GM21423 (cell line): Measurements from ENCODE around the gene SMARCA2.
A peak's percentile ranks its signal among the peaks of the same experiment; 100 is the strongest.

ENCODE experiments used
- ATAC-seq: cut with Tn5 transposase; IDR thresholded peaks from one replicate; pipeline ENCODE4 v1.9.1; 2021; ENCODE audit warnings: mild to moderate bottlenecking, moderate library complexity; ENCODE audit not compliant: unreplicated experiment

SMARCA2 gene

DNA sequence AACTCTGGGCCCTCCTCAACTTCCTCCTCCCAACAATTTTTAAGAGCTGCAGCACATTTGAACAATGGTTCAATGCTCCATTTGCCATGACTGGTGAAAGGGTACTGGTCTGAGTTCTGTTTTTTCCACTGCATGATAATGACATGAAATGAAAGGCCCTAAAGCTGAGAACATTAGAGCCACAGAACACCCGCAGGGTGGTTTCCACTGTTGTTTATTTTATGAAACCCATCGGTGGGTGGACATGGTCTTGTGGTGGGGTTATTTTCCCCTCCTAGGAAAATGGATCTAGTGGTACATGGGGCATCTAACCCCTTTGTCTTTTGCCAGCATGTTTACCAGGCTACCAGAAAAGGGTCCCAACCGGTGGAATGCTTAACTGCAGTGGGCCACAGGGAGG, 71.8 kb downstream of the SMARCA2 start:
- ATAC-seq, result peak; percentile 47

DNA sequence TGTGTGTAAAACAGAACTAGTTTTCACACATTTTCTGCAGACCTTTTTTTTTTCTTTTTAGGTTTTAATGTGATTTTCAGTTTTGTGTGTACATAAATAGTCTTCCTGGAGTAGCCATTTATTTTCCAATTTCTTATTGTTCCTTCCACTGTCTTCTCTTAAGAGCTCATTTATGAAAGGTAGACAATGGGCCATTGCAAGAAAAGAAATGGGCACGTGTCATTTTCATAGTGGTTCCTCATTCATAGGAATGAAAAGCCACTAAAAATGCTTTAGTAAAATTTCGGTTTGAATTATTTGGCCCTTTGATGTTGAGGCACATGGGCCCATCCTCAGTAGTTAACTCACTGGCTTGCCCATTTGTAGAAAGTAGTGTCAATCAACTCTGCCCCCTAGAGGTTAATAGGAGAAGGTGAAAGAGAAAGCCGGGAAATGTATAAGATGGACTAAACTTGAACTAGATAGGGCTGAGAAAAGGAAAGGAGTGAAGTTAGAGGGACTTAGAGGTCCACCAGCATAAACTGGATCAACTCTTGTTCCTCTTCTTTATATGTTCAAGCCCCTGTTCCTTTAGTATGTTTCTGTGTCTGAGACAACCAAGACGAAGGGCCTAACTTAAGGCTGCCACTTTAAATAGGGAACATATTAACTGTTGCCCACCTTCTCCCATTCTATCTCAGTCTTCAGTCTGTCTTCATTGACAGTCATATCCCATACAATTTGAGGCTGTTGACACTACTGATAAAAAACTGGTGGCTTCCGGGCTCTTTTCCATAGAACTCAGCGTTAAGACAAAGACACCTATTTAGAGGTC, 72.6 kb downstream of the SMARCA2 start:
- peak; percentile 83 for ATAC-seq

DNA sequence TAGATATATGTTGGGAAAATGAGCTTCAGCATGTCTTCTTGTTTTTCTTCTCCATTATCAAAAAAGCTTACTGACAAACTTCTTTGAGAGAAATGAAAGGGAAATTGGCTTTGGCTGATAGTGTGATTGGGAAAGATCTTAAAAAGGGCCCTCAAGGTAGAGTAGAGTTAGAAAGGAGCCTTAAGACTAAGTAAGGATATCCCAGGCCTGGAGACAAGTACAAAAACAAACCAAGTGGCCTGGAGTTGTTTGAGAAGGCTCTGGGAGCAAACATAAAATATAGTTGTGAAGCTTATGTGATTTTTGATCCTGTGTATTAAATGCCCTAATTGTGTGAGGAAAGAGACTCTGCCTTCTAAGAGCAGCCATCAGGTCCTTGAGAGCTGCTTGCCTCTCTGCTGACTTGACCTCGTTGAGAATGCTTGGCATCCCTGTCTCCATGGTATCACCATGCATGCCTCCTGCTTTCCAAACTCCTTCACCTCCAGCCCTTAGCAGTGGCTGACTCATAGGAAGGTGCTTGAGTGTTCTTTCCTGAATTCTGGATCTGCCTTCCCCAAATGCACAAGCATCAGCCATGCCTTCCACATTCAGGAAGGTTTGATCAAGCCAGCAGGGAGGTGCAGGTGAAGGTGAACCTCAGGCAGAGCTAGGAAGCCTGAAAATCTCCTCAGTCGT, 78.9 kb downstream of the SMARCA2 start:
- ATAC-seq, result no peak

DNA sequence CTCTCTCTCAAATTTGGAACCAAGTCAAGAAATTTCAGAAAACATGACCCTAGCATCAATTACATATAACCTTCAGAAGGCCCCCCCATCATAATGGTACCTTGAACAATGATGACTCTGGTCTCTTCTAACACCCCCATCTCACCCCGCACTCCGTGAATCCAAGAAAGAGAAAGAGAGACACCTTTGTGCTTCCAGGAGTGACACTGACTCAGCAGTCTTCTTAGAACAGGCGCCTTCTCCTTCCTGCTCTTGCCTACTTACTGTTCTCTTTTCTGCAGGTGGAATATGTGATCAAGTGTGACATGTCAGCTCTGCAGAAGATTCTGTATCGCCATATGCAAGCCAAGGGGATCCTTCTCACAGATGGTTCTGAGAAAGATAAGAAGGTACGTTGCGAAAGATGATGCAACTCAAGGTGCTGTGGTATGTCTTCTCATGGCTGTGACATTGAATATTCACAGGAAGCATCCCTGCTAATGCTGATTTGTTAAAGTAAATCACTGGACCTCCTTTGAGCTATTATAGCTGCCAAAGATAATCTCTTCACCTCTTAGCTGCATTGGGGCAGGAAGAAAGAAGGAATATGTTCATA, 81.3 kb downstream of the SMARCA2 start:
- ATAC-seq, result no peak

DNA sequence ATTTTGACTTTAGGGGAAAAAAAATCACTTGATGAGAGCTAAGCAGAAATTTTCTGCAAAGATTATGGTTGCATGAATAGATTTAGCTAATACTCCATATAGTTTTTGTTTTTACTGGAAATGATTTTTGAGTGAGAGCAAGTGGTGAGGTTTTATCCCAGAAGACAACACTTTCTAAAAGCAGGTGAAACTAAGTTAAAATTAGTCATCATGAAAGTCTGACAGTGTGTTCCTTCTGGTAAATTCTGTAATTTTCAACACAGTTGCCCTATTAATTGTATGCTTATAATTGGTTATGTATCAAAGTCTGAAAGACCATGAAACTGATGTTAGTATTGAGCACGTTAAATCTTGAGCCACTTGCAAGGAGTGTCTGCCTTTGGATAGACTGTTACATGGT, 91.5 kb downstream of the SMARCA2 start:
- ATAC-seq, result no peak

DNA sequence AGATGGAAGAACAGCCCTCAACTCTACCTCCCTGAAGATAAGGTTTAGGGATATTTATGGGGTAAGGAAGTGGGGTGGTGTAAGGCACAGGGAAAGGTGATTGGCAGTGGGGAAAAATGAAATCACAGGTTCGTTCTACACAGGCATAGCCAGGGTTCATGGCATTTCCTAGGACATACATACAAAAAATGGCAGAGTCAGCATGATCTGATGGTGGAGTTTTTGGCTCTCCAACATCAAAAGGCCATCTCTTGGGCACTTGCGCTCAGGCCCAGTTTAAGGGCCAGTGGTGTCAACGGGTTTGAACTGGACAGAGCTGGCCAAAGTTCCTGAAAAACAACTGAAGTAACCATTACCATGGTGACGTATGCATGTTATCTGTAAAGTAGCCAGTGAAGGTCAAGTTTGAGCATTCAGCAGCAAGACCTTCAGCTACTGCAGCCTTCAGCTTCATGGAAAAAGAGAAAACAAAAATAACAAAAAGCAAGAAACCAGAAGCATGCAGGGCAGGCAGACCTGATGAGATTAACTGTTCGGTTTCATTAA, 92.8 kb downstream of the SMARCA2 start:
- no peak for ATAC-seq

DNA sequence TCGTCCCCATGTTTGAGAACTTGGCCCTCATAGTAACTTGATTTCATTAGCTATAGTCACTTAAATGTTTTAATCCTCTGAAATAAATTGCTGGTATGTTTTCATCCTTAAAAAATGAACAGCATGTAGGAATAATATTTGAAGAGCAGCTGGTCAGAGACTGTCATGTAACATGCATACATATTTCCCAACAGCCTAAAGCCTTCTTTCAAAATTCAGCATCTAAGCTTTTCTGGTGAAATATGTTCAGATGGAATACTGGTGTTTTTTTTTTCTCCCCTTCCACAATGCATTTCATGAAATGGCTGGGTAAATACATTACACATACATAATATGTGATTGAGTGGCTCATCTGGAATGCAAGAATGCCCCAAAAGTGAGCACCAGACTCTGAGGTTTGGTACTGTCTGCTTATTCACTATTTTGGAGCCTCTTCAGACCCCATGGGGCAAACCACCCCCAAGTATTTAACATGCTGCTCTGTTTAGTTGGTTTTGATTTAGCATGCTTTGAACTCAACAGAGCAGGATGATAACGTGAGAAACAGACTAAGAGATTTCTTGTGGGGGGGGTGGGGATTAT, 94.0 kb downstream of the SMARCA2 start:
- no peak for ATAC-seq

DNA sequence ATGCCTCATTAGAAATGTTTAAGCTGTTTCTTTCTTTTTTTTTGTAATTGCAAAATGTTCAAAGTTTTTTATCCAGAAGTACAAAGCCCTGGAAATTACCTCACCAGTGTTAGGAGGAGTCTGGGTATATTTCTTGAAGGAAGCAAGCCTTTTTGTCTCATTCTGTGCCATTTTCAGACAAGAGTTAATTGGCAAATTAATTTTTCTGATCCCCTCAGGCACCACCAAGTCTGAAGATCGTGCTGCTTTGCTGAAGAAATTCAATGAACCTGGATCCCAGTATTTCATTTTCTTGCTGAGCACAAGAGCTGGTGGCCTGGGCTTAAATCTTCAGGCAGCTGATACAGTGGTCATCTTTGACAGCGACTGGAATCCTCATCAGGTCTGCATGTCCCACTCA, 94.9 kb downstream of the SMARCA2 start:
- ATAC-seq, result no peak

DNA sequence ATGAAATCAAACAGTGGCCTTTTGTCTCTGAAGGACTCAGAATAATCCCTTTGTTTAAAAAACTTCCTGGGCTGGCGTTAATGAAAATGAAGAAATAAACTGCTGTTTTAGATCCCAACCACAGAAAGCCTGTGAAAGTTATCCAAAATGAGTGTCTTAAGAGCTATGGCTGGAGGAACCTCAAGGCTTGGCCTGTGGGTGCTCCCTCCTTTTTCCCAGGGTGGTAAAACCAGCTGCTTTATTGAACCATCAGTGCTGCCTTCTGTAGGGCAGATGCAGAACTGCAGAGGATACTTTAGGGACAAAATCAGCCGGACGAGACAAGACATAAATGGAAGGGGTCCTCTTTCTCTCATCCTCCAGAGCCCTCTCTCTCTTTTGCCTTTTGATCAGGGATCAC, 100.9 kb downstream of the SMARCA2 start:
- ATAC-seq, result no peak

DNA sequence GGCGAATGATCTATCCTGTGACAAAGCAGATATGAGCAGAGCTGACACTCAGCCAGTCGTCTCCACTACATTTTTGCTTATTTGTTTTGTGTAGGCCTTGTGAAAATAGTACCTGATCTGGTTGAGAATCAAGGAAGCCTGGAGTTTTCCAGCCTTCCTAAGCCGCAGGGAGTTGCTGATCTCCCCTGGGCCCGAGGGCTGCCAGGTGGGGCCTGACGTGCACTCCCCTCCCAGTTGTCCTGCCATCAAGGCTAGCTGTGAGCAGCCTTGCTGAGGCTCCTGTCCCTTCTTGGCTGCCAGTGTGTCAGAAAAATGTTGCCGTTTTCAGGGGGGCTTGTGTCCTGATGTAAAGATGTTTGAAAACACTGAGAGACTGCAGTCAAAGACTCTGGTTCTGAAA, 102.4 kb downstream of the SMARCA2 start:
- ATAC-seq, result no peak

DNA sequence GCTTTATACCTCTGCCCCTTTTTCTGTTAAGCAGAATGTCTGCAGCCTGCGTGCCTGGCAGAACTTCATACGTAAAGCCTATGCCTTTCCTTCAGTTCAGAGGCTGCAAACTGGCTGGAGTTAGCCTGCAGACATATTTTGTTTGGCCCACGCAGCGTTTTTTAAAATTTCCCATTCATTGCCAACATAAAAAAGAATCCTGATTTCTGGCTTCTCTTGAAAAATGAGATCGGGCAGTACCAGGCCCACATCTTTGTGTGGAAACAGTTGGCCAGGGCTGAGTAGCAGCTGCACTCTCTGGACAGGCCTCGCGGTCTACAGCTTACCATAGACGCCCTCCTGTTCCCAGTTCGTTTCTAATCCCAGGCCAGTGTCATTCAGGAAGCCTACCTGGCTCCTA, 104.4 kb downstream of the SMARCA2 start:
- ATAC-seq, result no peak

DNA sequence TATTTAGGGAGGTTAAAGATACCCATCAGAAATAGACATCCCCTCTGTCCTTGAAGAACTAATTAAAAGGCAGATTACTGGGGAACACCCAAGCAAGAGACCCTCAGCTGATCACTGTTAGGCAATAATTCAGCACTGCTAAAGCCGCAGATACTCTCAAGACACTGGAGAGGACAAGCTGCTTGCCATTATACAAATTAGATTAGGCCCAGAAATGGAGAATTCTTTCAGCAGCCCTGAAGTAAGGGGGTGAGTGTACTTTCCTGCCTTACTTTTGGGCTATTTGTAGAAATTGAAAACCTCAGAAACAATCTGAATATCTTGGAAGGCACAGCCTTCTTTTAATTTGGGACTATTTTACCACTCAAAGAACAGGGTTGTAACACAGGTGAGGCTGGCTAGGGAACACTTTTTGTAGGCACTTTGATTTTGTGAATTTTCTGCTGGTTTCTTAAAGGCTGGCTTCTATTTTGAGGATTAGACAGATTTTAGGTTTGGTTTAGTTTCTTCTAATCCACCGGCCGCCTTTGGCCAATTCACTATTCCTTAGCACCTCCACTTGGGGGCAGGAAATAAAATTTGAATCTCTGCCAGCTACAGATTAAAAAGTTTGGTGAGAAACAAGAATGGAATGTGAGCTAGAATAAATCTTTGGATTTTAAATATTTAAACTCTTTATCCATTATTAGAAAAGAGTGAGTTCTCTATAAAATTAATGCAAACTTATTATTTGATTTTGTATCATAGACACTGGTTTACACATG, 106.0 kb downstream of the SMARCA2 start:
- ATAC-seq, result no peak

DNA sequence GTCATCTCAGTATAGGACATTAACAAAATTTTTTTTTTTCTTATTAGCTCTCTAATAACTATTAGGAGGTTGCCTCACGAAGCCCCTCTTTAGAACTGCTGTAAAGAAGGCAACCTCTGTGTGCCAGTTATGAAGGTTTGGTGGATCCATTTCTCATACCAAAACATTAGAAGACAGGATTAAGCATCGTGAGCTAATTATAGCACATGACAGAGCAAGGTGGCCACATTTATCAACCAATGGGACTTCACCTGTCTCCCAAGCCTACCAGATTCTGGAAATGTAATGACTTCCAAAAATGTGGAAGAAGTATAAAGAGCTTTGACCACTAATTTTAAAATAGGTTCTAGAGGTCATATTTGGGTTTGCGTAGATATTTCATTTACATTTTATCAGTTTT, 107.2 kb downstream of the SMARCA2 start:
- ATAC-seq, result no peak

DNA sequence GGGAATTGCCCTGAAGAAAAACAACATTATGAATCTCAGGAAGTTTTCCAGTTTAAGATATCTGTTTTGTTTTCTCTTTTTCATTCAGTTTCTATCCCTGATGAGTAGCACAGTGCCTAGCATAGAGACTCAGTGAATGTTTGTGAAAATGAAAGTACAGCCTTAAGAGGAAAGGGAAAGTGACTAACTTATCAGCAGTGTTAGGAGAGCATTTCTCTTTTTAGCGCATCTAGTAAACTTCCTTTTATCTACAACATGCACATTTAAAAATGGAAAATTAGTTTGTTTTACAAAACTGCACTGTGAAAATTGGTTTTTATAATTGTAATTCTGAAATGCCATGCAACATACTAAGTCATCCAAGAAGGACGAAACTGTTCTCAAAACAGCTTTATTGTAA, 110.8 kb downstream of the SMARCA2 start:
- ATAC-seq, result peak; percentile 97

DNA sequence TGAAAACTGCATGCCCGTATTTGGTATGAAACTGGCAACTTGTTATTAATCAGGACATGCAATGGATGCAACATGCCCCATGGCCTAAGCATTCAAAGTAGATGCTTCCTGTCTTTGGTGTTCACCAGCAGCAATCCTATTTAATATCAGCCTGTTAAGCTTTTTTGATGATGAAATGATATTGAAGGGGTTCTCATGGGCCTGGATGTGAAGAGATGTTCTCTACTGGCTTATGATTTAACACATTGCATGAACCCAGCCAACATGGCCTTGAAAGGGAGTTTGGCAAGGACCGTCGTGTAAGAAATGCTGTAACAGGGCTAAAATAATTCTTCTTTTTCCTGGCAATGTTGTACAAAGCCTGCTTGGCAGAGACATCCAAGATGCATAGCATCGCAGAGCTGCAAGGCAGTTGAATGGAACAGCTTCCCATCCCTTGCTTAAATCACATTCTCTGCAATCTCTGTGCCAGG, 111.2 kb downstream of the SMARCA2 start:
- ATAC-seq, result no peak

DNA sequence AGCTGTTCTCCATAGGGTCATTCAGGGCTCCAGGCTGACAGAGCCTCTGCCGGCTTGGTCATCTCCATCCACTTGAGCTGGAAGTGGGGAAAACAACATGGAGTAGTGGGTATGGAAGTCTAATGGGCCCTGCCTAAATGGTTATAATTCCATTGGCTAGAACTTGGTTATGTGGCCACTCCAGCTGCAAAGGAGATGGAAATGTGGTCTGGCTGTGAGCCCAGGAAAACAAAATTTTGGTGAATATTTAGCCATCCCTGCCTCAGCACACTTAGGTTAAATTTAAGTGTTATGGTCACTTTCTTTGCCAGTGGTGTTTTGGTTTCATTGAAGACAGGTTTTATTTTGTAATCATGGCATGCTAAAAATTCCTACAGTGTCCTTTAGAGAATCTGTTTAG, 112.3 kb downstream of the SMARCA2 start:
- ATAC-seq, result no peak

DNA sequence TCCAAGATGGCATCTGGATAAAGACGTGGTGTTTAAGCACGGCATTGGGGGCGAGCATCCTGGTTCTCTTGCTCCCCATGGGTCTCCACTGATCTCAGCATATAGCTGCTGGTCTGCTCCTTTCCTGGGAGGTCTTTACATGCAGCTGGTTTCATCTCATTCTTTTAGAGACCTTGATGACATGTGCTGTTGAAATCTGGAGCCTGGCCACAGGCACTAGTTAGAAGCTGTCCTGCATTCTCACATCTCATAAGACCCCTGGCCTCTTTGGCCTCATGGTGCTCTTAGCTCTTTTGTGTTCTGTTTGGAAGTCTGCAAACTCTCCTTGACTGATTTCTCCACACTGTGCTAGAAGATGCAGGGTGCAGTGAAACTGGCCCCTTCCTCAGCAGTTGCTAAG, 113.0 kb downstream of the SMARCA2 start:
- ATAC-seq, result no peak

DNA sequence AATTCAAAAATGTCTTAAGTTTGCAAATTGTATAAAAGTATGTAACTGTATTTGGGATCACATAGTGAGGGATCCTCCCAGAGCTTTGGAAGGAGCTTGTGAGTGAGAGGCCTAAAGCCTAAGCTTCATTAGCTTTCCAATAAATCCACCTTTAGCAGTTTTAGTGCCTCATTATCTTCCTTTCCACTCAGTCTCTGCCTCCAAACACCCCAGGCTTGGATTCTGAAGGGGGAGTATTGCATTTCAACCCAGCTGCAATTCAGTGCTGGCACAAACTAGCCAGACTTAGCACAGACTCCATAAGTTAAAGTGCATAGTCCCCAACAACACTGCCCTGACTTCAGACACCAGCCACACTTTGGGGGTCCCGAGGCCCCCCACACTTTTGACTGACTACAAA, 113.5 kb downstream of the SMARCA2 start:
- no peak for ATAC-seq

DNA sequence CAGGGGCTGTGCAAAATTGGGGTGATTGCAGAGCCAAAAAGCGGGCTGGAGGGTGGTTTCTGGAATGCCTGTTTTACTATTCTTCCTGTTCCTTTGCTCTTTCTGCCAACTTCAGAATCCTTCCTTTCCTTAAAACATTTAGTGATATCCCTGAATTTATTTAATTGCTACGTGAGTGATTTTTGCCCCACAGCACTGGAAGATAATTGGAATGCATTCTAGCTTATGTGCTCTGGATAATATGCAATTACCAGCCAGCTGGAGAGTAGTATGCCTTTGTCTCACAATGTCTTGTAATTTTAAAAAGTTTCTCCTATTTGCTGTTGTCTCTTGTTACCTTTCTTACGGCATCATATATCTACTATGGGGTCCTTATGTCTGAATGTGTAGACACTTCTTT, 115.8 kb downstream of the SMARCA2 start:
- ATAC-seq, result no peak

DNA sequence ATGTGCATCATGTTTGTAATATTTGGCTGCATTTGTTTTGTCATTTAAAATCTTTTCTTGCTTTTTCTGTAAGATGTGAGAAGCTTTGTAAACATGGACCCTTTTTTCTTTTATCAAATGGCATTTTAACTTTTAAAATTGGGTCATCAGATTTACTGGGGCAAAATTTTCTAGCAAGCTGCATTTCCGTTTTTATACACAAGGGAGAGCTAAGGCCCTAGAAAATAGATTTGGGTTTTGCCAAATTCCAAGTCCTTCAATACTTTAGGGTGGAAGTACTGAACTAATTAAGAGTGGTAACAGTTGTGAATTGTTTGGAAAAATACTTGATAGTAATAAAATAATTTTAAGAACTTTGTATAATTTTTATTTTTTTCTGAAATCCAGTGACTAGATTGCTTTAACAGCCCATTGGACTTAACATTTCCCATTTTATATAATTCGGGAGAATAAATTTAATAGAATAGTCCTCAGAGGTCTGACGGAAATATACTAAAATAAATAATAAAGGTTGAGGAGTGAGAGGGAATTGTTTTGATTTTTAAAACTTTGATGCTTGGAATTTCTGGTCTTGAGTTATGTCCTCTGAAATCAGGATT, 117.4 kb downstream of the SMARCA2 start:
- no peak for ATAC-seq
